Endothelial cell of coronary artery (primary cell): ENCODE data around the gene AGPAT1. TPM values are rescaled to one million over a fixed set of nuclear protein-coding genes. Genes with fewer than 3 reads are reported as not detected.

Experiments
- total RNA-seq: library from RNA; depleted of rRNA; stranded (reverse); fragments of >200 nt; gene quantifications from 2 replicates; pipeline ENCODE4 v1.2.3, GENCODE V29; 2014

Gene AGPAT1
- total RNA-seq: 8.4 and 13.0 TPM in 2 replicates

DNA sequence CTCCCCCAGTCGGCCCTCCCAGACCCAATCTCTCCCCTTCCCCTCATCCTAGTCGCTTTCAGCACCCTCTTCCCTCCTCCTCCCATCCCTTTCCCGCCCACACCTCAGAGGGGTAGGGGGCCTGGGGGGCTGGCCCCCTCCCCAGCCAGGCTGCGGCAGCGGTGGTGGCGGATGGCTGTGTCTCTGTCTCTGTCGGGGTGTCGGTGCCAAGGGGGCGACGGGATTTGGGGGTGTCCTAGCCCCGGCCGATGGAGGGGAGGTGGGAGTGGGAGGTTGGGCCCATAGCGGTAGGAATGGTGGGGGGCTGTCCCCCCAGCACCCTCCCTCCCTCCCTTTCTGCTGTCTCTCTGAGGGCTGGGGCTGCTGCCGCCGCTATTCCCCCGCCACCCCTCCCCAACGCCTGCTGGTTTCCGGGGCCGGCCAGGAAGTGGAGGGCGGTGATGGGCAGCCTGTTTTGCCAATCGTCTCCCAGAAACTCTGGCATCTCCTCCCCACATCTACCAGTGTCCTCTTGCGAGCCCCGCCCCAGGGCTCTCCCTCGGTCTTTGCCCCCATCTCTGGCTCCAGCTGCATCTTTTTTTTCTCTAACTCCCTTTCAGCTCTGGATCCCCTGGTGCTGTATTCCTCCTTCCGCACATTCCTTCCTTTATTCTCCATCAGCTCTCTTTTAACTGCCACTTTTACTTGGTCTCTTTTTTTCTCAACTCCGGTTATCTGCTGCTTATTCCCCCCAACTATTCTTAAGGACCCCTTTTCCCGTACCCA, at the start of gene AGPAT1:
Gene AGPAT1, minus strand, starts transcription at position 374 of the 765 bp plus-strand sequence. CDS start 4,588 bp downstream, outside the sequence.

DNA sequence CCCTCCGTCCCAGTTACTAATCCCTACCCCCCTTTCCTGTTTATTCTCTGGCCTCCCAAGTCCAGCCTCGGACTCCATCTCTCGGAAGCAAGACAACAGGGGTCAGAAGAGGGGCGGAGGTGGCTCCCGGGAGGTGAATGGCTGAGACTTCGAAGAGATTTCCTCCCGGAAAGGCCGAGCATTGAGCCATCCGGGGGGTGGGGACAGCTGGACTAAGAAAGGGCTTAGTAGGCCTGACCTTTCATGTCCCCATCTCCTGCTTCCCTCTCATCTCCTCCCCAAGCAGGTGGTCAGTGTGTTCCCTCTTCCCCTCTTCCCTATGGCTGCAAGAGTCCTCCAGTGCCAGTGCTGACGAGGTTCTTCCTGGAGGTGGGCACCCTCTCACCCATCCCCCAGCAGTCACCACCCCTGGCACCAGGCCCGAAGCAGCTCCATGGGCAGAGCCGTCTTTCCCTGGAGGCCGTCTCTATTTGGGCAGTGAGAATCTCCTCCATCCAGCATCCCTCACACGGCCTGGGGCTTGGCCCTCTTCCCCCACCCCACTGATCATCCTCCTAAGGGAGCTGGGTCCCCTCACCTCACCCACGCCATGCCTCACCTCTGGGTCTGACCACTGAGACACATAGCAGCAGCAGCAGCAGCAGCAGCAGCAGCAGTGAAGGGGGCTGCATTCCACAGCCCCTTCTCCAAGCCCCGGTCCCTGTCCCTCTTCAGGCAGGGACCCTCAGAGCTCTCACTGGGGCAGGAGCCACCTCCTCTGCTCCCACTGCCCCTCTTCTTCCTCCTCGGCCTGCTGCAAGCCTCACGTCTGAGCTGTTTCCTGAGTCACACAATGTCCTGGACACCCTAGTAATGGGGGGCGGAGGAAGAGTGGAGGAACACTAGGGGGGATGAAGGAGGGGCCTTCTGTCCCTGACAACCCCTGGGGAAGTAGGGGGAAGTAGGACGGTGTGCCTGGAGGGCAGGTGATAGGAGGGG, 47.7 kb upstream of the AGPAT1 start, which contains the start of gene NOTCH4:
Gene NOTCH4, minus strand, starts transcription at position 810 of the 978 bp plus-strand sequence. Its CDS starts 139 bp downstream, at position 671.

GRCh38 chr6:32192608-32193039, 16.7 kb upstream of the AGPAT1 start, which contains the start of gene GPSM3:
TSS of gene GPSM3 (minus strand) at chr6:32192643. CDS start at chr6:32192513, 130 bp downstream.

GRCh38 chr6:32190054-32190851, 14.4 kb upstream of the AGPAT1 start, which contains the start of gene PBX2:
TSS of gene PBX2 (minus strand) at chr6:32190202. CDS start at chr6:32189915, 287 bp downstream.

GRCh38 chr6:32184084-32184640, 8.3 kb upstream of the AGPAT1 start, which contains the start of gene AGER:
TSS of gene AGER (minus strand) at chr6:32184253. CDS start at chr6:32184222, 31 bp downstream.

DNA sequence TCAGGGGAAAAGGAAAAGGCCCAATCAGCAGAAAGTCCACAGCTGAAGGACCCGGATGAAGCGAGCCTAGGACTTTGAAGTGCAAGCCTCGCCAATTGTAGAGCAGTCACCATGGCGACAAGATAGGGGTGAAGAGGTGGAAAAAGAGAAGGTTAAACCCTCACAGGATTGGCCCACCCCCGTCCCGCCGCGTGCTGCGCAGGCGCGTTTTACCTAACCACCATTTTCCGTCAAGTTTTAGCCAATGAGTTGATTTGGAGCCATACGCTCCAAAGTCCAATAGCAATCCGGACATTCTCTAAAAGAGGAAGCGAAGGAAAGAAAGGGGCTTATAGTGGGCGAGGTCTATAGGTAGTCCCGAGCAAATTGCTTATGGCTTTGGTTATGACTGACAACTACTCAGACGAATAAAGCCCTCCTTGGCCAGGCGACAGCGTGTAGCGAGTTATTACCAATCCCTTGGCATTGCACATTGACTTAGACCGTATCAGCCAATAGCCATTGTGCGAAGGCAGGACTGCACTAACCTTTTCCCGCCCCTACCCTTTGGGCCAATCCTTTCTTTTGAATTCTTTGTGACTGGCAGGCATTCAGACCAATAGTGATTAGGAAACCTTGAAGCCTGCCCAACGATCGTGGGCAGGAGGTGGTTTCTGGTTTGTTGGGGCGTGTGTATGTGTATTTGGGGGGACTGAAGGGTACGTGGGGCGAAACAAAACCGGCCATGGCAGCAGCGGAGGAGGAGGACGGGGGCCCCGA, 2.1 kb upstream of the AGPAT1 start, which contains the start of gene RNF5:
Gene RNF5, plus strand, starts transcription at position 618 of the 759 bp plus-strand sequence. Its CDS starts 107 bp downstream, at position 725.

GRCh38 chr6:32164295-32164694, 11.6 kb downstream of the AGPAT1 start, which contains the start of gene EGFL8:
TSS of gene EGFL8 (plus strand) at chr6:32164595. CDS start at chr6:32166166, 1,571 bp downstream.

DNA sequence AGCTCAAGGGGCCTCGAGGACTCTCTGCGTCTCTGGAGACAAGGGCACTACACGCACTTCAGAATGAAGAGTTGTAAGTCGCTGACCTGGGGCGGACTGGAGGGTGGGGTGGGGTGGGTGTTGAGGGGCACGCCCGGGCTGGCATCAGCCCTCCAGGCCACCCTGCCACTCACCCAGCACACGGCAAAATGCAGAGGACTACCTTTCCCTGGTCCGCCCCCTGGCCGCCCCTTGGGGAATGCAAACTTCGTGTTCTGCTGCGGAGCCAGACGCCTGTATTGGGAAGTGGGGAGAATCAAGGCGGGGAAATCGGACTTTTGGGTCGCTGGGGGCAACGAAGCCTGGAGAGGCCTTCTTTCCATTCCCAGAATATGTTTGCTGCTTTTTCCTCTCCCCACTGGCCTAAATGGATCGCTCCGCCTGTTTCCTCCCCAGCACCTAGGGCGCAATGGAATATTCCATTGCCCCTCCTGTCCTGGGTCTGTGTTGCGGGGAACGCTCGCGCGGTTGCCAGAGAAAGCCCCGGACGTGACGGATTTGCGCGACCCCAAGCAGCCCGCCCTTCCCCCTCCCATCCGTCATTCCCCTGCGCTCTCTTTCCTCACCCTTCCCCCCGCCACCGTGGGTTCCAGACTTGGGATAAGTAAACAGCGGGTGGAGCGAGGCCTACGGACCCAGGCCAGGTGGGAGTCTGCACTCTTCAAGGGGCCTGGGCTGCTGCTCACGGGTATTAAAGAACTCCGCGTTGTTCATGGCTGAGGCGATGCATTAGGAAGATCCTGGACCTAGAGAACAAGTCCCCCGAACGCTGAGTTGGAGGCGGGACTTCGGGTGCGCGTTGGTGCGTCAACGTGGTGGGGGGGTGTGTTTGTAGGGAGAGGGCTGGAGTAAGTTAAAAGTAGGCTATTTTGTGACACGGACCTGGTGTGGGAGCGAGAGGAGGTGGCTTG, 22.0 kb downstream of the AGPAT1 start, which contains the start of gene PPT2:
Gene PPT2, plus strand, starts transcription at position 578 of the 950 bp plus-strand sequence. CDS start 454 bp downstream, outside the sequence.

DNA sequence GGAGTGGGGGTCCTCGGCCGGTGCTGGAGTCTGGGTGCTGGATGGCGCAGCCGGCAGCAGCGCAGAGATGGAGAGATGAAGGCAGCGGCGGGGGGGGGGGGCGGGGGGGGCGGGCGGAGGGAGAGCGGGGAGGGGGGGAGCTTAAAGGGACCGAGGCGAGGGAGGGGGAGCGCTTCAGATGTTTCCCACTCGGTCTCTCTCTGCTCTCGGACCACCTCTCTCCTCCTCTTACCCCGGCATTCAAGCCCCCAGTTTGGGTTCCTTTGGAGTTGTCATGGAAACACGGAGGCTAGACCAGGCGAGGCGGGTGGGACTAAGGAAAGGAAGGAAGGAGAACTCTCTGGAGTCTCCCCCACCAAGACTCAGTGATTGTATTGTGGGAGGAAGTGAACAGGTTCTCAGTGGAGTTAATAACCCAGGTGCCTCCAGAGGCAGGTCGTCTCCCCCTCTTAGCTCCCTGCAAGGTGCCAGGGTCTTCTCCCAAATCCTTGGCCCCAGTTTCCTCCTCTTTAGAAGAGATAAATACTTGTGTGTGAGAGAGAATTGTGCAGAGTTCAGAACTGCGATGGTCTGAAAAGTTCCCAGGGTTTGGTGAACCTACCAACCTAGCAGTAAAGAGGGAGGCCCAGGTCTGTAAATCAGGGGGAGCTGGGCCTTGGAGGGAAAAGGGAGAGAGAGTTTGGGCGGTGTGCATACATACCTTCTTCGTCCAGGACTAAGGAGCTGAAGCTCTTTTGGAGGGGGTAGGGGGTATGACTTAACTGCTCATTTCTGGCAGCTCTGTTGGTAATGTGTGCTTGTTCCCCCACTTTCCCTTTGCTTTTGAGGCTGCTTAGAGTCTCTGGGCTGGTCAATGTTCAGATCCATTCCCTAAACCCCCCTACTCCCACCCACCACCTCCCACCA, 23.8 kb downstream of the AGPAT1 start, which contains the start of gene PRRT1:
Gene PRRT1, minus strand, starts transcription at position 77 of the 906 bp plus-strand sequence. CDS start 112 bp downstream, outside the sequence.

GRCh38 chr6:32127717-32128592, 47.9 kb downstream of the AGPAT1 start, which contains the start of gene ATF6B:
TSS of gene ATF6B (minus strand) at chr6:32128246. CDS start at chr6:32128207, 39 bp downstream.

Other genes starting within 250 kb of the AGPAT1 start
- gene C2, start 248.4 kb downstream of the AGPAT1 start, total RNA-seq: 0.19 TPM in 1 of 2 replicates, not detected in the other
- gene CFB, start 230.0 kb downstream of the AGPAT1 start, total RNA-seq: 0.90 and 4.7 TPM in 2 replicates
- 99.7 and 109 TPM in 2 replicates for gene NELFE, start 217.1 kb downstream of the AGPAT1 start, total RNA-seq
- 40.9 and 43.4 TPM in 2 replicates for gene SKIC2, start 216.9 kb downstream of the AGPAT1 start, total RNA-seq
- gene DXO, start 203.9 kb downstream of the AGPAT1 start, total RNA-seq: 7.8 and 11.1 TPM in 2 replicates
- 0.99 and 2.0 TPM in 2 replicates for gene C4A, start 194.0 kb downstream of the AGPAT1 start, total RNA-seq
- gene C4B, start 161.3 kb downstream of the AGPAT1 start, total RNA-seq: 0.63 and 1.8 TPM in 2 replicates
- gene CYP21A2, start 137.7 kb downstream of the AGPAT1 start, total RNA-seq: not detected in 2 replicates
- gene TNXB, start 66.7 kb downstream of the AGPAT1 start, total RNA-seq: 0.36 and 1.5 TPM in 2 replicates
- 11.1 and 11.2 TPM in 2 replicates for gene ATF6B, start 47.8 kb downstream of the AGPAT1 start, total RNA-seq
- 5.0 and 6.3 TPM in 2 replicates for gene FKBPL, start 45.8 kb downstream of the AGPAT1 start, total RNA-seq
- gene PRRT1, start 24.1 kb downstream of the AGPAT1 start, total RNA-seq: 0.09 TPM in 1 of 2 replicates, not detected in the other
- gene PPT2, start 21.9 kb downstream of the AGPAT1 start, total RNA-seq: 52.3 and 52.8 TPM in 2 replicates
- 1.6 and 2.5 TPM in 2 replicates for gene EGFL8, start 11.5 kb downstream of the AGPAT1 start, total RNA-seq
- gene RNF5, start 2.3 kb upstream of the AGPAT1 start, total RNA-seq: 28.3 and 34.9 TPM in 2 replicates
- gene AGER, start 8.2 kb upstream of the AGPAT1 start, total RNA-seq: 0.36 and 0.66 TPM in 2 replicates
- gene PBX2, start 14.1 kb upstream of the AGPAT1 start, total RNA-seq: 37.0 and 42.5 TPM in 2 replicates
- 4.2 and 5.5 TPM in 2 replicates for gene GPSM3, start 16.6 kb upstream of the AGPAT1 start, total RNA-seq
- 50.7 and 60.4 TPM in 2 replicates for gene NOTCH4, start 48.0 kb upstream of the AGPAT1 start, total RNA-seq
- gene TSBP1, start 195.8 kb upstream of the AGPAT1 start, total RNA-seq: under 0.01 TPM in 1 of 2 replicates, not detected in the other
- not detected in 2 replicates for gene BTNL2, start 231.1 kb upstream of the AGPAT1 start, total RNA-seq